HCT116 (cell line): ENCODE data around the gene ENTPD8.
"Not testable (repeated sequence)": the region's sequence is repeated elsewhere in the genome, so short reads cannot be mapped to it uniquely, and the experiment has no call there.

Source experiments
- EZH2 ChIP-seq: fragments of 200-600 bp; sonication (generic); IDR thresholded peaks from 2 replicates; pipeline ENCODE4 v1.6.1; 2017; ENCODE audit warnings: antibody characterized with exemption, mixed run types
- JUND ChIP-seq: IDR thresholded peaks from 2 replicates; pipeline ENCODE4 v1.6.1; 2012
- POLR2A ChIP-seq: IDR thresholded peaks from 2 replicates; pipeline ENCODE4 v1.7.0; 2011; ENCODE audit warnings: borderline replicate concordance; ENCODE audit not compliant: insufficient read depth, insufficient read length; ENCODE audit errors: extremely low read depth
- POLR2AphosphoS5 ChIP-seq: IDR thresholded peaks from 2 replicates; pipeline ENCODE4 v1.6.1; 2011; ENCODE audit warnings: mild to moderate bottlenecking, low read depth, low read length, moderate library complexity
- SP1 ChIP-seq: IDR thresholded peaks from 2 replicates; pipeline ENCODE4 v1.6.1; 2012; ENCODE audit warnings: low read depth
- TF ChIP-seq, protein P1 (sequence below), 3 experiments: fragments of 200-600 bp in 1 of 3; sonication (generic) in 1 of 3; IDR thresholded peaks in 2 of 3; conservative IDR thresholded peaks in 1 of 3; 2 replicates each; pipeline ENCODE4 v1.5.1; 2012 to 2017; ENCODE audit warnings: low read depth in 2 of 3, low read length in 2 of 3, antibody characterized with exemption in 1 of 3, borderline replicate concordance in 1 of 3, control low read depth in 1 of 3, mild to moderate bottlenecking in 1 of 3, mixed read lengths in 1 of 3, mixed run types in 1 of 3, moderate library complexity in 1 of 3; ENCODE audit not compliant: insufficient read depth in 1 of 3
- TF ChIP-seq, protein P2 (sequence below): IDR thresholded peaks from 2 replicates; pipeline ENCODE4 v1.6.1; 2012
- TF ChIP-seq, protein P3 (sequence below): IDR thresholded peaks from 2 replicates; pipeline ENCODE4 v1.6.1; 2012; ENCODE audit warnings: low read depth
- TF ChIP-seq, protein P4 (sequence below): IDR thresholded peaks from 2 replicates; pipeline ENCODE4 v1.6.1; 2011; ENCODE audit warnings: mild to moderate bottlenecking, low read length, moderate library complexity; ENCODE audit not compliant: insufficient replicate concordance; ENCODE audit errors: extremely low read depth

GRCh38 chr9:137450539-137451222 is 9.5 kb upstream of the ENTPD8 start:
- TF ChIP-seq, protein P1, sequence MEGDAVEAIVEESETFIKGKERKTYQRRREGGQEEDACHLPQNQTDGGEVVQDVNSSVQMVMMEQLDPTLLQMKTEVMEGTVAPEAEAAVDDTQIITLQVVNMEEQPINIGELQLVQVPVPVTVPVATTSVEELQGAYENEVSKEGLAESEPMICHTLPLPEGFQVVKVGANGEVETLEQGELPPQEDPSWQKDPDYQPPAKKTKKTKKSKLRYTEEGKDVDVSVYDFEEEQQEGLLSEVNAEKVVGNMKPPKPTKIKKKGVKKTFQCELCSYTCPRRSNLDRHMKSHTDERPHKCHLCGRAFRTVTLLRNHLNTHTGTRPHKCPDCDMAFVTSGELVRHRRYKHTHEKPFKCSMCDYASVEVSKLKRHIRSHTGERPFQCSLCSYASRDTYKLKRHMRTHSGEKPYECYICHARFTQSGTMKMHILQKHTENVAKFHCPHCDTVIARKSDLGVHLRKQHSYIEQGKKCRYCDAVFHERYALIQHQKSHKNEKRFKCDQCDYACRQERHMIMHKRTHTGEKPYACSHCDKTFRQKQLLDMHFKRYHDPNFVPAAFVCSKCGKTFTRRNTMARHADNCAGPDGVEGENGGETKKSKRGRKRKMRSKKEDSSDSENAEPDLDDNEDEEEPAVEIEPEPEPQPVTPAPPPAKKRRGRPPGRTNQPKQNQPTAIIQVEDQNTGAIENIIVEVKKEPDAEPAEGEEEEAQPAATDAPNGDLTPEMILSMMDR (IDR thresholded peaks at IDR 0.05 in 2 of 3, conservative IDR thresholded peaks at IDR 0.05 in 1 of 3; ENCODE audit: borderline replicate concordance in 1 of 3, insufficient read depth in 1 of 3, low read depth in 2 of 3, low read length in 2 of 3): not testable (repeated sequence)
- TF ChIP-seq, protein P2, sequence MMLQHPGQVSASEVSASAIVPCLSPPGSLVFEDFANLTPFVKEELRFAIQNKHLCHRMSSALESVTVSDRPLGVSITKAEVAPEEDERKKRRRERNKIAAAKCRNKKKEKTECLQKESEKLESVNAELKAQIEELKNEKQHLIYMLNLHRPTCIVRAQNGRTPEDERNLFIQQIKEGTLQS: not testable (repeated sequence)
- TF ChIP-seq JUND, POLR2AphosphoS5, POLR2A, EZH2, SP1: not testable (repeated sequence)
- TF ChIP-seq, protein P3, sequence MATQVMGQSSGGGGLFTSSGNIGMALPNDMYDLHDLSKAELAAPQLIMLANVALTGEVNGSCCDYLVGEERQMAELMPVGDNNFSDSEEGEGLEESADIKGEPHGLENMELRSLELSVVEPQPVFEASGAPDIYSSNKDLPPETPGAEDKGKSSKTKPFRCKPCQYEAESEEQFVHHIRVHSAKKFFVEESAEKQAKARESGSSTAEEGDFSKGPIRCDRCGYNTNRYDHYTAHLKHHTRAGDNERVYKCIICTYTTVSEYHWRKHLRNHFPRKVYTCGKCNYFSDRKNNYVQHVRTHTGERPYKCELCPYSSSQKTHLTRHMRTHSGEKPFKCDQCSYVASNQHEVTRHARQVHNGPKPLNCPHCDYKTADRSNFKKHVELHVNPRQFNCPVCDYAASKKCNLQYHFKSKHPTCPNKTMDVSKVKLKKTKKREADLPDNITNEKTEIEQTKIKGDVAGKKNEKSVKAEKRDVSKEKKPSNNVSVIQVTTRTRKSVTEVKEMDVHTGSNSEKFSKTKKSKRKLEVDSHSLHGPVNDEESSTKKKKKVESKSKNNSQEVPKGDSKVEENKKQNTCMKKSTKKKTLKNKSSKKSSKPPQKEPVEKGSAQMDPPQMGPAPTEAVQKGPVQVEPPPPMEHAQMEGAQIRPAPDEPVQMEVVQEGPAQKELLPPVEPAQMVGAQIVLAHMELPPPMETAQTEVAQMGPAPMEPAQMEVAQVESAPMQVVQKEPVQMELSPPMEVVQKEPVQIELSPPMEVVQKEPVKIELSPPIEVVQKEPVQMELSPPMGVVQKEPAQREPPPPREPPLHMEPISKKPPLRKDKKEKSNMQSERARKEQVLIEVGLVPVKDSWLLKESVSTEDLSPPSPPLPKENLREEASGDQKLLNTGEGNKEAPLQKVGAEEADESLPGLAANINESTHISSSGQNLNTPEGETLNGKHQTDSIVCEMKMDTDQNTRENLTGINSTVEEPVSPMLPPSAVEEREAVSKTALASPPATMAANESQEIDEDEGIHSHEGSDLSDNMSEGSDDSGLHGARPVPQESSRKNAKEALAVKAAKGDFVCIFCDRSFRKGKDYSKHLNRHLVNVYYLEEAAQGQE: not testable (repeated sequence)
- TF ChIP-seq, protein P4, sequence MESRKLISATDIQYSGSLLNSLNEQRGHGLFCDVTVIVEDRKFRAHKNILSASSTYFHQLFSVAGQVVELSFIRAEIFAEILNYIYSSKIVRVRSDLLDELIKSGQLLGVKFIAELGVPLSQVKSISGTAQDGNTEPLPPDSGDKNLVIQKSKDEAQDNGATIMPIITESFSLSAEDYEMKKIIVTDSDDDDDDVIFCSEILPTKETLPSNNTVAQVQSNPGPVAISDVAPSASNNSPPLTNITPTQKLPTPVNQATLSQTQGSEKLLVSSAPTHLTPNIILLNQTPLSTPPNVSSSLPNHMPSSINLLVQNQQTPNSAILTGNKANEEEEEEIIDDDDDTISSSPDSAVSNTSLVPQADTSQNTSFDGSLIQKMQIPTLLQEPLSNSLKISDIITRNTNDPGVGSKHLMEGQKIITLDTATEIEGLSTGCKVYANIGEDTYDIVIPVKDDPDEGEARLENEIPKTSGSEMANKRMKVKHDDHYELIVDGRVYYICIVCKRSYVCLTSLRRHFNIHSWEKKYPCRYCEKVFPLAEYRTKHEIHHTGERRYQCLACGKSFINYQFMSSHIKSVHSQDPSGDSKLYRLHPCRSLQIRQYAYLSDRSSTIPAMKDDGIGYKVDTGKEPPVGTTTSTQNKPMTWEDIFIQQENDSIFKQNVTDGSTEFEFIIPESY: not testable (repeated sequence)
